ENCODE data around the gene RALB.

RALB gene

GRCh38 chr2:120267348-120267747 lies 14.7 kb downstream of the RALB start:
- in situ Hi-C loops (cut with HindIII; ENCODE audit: low pct_unique_long_range_greater_than_20kb, low sequenced_read_pairs), result no loop called here
- no peak for DNase-seq (ENCODE audit: low read depth in 1 of 2, low spot score in 1 of 2)
- no peak for TF ChIP-seq JUND (IDR thresholded peaks at IDR 0.05; ENCODE audit: low read depth)

GRCh38 chr2:120269076-120269744 lies 16.6 kb downstream of the RALB start:
- in situ Hi-C loops (cut with HindIII; ENCODE audit: low pct_unique_long_range_greater_than_20kb, low sequenced_read_pairs), result no loop called here
- DNase-seq (ENCODE audit: low read depth in 1 of 2, low spot score in 1 of 2), result no peak
- TF ChIP-seq JUND (IDR thresholded peaks at IDR 0.05; ENCODE audit: low read depth), result no peak

- no peak for TF ChIP-seq JUND (IDR thresholded peaks at IDR 0.05; ENCODE audit: low read depth)
- no peak for DNase-seq (ENCODE audit: low read depth in 1 of 2, low spot score in 1 of 2)
- in situ Hi-C loops (cut with HindIII; ENCODE audit: low pct_unique_long_range_greater_than_20kb, low sequenced_read_pairs), result no loop called here
Measured at GRCh38 chr2:120269816-120270215, 17.2 kb downstream of the RALB start.

- in situ Hi-C loops (cut with HindIII; ENCODE audit: low pct_unique_long_range_greater_than_20kb, low sequenced_read_pairs), result no loop called here
- no peak for DNase-seq (ENCODE audit: low read depth in 1 of 2, low spot score in 1 of 2)
- no peak for TF ChIP-seq JUND (IDR thresholded peaks at IDR 0.05; ENCODE audit: low read depth)
Measured at GRCh38 chr2:120271711-120272379, 19.2 kb downstream of the RALB start.

- in situ Hi-C loops (cut with HindIII; ENCODE audit: low pct_unique_long_range_greater_than_20kb, low sequenced_read_pairs), result no loop called here
- no peak for DNase-seq (ENCODE audit: low read depth in 1 of 2, low spot score in 1 of 2)
- no peak for TF ChIP-seq JUND (IDR thresholded peaks at IDR 0.05; ENCODE audit: low read depth)
Measured at GRCh38 chr2:120272763-120273481, 20.3 kb downstream of the RALB start.

- DNase-seq (ENCODE audit: low read depth in 1 of 2, low spot score in 1 of 2), result no peak
- in situ Hi-C loops (cut with HindIII; ENCODE audit: low pct_unique_long_range_greater_than_20kb, low sequenced_read_pairs), result no loop called here
- TF ChIP-seq JUND (IDR thresholded peaks at IDR 0.05; ENCODE audit: low read depth), result no peak
Measured at GRCh38 chr2:120275617-120276400, 23.2 kb downstream of the RALB start.

- in situ Hi-C loops (cut with HindIII; ENCODE audit: low pct_unique_long_range_greater_than_20kb, low sequenced_read_pairs), result no loop called here
- no peak for TF ChIP-seq JUND (IDR thresholded peaks at IDR 0.05; ENCODE audit: low read depth)
- DNase-seq (ENCODE audit: low read depth in 1 of 2, low spot score in 1 of 2), result no peak
Measured at GRCh38 chr2:120277505-120278205, 25.0 kb downstream of the RALB start.

- no peak for DNase-seq (ENCODE audit: low read depth in 1 of 2, low spot score in 1 of 2)
- TF ChIP-seq JUND (IDR thresholded peaks at IDR 0.05; ENCODE audit: low read depth), result no peak
- in situ Hi-C loops (cut with HindIII; ENCODE audit: low pct_unique_long_range_greater_than_20kb, low sequenced_read_pairs), result no loop called here
Measured at GRCh38 chr2:120278901-120279300, 26.2 kb downstream of the RALB start.

- TF ChIP-seq JUND (IDR thresholded peaks at IDR 0.05; ENCODE audit: low read depth), result no peak
- DNase-seq (ENCODE audit: low read depth in 1 of 2, low spot score in 1 of 2), result no peak
- in situ Hi-C loops (cut with HindIII; ENCODE audit: low pct_unique_long_range_greater_than_20kb, low sequenced_read_pairs), result no loop called here
Measured at GRCh38 chr2:120279708-120280107, 27.1 kb downstream of the RALB start.

GRCh38 chr2:120283649-120284048 lies 31.0 kb downstream of the RALB start:
- no peak for DNase-seq (ENCODE audit: low read depth in 1 of 2, low spot score in 1 of 2)
- no peak for TF ChIP-seq JUND (IDR thresholded peaks at IDR 0.05; ENCODE audit: low read depth)
- in situ Hi-C loops (cut with HindIII; ENCODE audit: low pct_unique_long_range_greater_than_20kb, low sequenced_read_pairs), result no loop called here

GRCh38 chr2:120285056-120285455 lies 32.4 kb downstream of the RALB start:
- in situ Hi-C loops (cut with HindIII; ENCODE audit: low pct_unique_long_range_greater_than_20kb, low sequenced_read_pairs), result no loop called here
- no peak for DNase-seq (ENCODE audit: low read depth in 1 of 2, low spot score in 1 of 2)
- TF ChIP-seq JUND (IDR thresholded peaks at IDR 0.05; ENCODE audit: low read depth), result no peak

Measured in T47D (cell line).